Testis (tissue), 3 donors: ENCODE measurements around the gene MAPKAP1. TPM values are rescaled to one million over a fixed set of nuclear protein-coding genes. Genes with fewer than 3 reads are reported as not detected.

Source experiments
- DNase-seq: peaks from one replicate; pipeline ENCODE4 v3.0.0-alpha.2; 2019
- H3K27ac ChIP-seq, 2 donors: fragments of 200-600 bp; sonication (generic); one replicate each; pipeline ENCODE4 v1.5.1; 2019
- H3K27me3 ChIP-seq: fragments of 200-600 bp; sonication (generic); one replicate; pipeline ENCODE4 v1.5.1; 2019
- H3K36me3 ChIP-seq: fragments of 200-600 bp; sonication (generic); one replicate; pipeline ENCODE4 v1.5.1; 2017; ENCODE audit warnings: low read depth; ENCODE audit errors: missing control alignments
- H3K4me1 ChIP-seq: fragments of 200-600 bp; sonication (generic); one replicate; pipeline ENCODE4 v1.5.1; 2019
- H3K4me3 ChIP-seq, 2 donors: fragments of 200-600 bp; sonication (generic); one replicate each; pipeline ENCODE4 v1.5.1; 2017 to 2019
- H3K9me3 ChIP-seq: fragments of 200-600 bp; sonication (generic); one replicate; pipeline ENCODE4 v1.5.1; 2017
- POLR2A ChIP-seq: fragments of 450-650 bp; IDR thresholded peaks from one replicate; pipeline ENCODE4 v1.6.1; 2017; ENCODE audit warnings: antibody characterized with exemption, mild to moderate bottlenecking, moderate library complexity
- WGBS, 2 donors: methylation state at CpG; one replicate each; pipeline ENCODE4 v1.1.5; 2018; 5-methylcytosine and 5-hydroxymethylcytosine counted together
- intact Hi-C: fragments of 100-400 bp; cut with DNase I; formaldehyde crosslinking; loops from one replicate; pipeline ENCODE4 v1.15.1; 2023; ENCODE audit warnings: low total_unique reads
- polyA plus RNA-seq: library from polyadenylated mRNA; stranded (reverse); fragments of 350-450 nt; fragmentation: Illumina TruSeq; extraction: RNeasy Lipid Tissue Mini Kit (QIAGEN cat#74804); gene quantifications from one replicate; pipeline ENCODE4 v1.2.3, GENCODE V29; 2014; ENCODE audit warnings: low read depth, low replicate concordance; ENCODE audit not compliant: insufficient read depth
- total RNA-seq, 2 donors: library from RNA; depleted of rRNA; stranded (reverse); fragments of >200 nt; gene quantifications; one replicate each; pipeline ENCODE4 v1.2.3, GENCODE V29; 2016
- TF ChIP-seq, protein P1 (sequence below), 3 experiments: fragments of 450-650 bp in 2 of 3; fragments of 200-600 bp in 1 of 3; sonication (generic) in 1 of 3; IDR thresholded peaks; one replicate each; pipeline ENCODE4 v1.5.1; 2016 to 2019; ENCODE audit warnings: antibody characterized with exemption in 3 of 3, mild to moderate bottlenecking in 2 of 3, moderate library complexity in 1 of 3

Gene MAPKAP1
- total and polyA plus RNA-seq, 3 donors from 2014 or later = 112 to 135 (median 115) TPM

DNA sequence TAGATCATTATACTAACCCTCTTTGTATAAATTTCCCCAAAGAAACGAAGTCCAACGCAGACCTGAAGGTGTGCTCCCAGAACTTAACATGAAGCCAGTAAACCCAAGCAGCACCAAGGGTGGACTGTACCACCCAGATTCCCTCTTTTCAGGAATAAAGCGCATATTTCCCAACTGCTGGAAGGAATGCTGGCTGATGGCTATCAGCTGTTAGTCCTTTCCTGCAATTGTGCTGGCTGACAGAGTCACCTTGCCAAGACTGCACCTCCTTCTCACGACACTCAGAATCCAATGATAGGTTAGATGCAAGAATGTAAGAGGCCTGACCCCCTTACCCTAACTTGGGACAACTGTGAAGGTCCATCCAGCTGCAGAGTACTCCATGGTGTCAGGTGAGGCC lies 93.9 kb downstream of the MAPKAP1 start:
- no peak for TF ChIP-seq POLR2A
- TF ChIP-seq, protein P1, sequence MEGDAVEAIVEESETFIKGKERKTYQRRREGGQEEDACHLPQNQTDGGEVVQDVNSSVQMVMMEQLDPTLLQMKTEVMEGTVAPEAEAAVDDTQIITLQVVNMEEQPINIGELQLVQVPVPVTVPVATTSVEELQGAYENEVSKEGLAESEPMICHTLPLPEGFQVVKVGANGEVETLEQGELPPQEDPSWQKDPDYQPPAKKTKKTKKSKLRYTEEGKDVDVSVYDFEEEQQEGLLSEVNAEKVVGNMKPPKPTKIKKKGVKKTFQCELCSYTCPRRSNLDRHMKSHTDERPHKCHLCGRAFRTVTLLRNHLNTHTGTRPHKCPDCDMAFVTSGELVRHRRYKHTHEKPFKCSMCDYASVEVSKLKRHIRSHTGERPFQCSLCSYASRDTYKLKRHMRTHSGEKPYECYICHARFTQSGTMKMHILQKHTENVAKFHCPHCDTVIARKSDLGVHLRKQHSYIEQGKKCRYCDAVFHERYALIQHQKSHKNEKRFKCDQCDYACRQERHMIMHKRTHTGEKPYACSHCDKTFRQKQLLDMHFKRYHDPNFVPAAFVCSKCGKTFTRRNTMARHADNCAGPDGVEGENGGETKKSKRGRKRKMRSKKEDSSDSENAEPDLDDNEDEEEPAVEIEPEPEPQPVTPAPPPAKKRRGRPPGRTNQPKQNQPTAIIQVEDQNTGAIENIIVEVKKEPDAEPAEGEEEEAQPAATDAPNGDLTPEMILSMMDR (IDR thresholded peaks at IDR 0.05) = no peak
- H3K4me1 ChIP-seq = no peaks in the 10 kb centered on the region
- H3K36me3 ChIP-seq = no peaks in the 10 kb centered on the region
- DNase-seq = no peak
- no peak overlapping the region for H3K4me3 ChIP-seq
- no peaks in the 10 kb centered on the region for H3K9me3 ChIP-seq
- H3K27ac ChIP-seq = no peak overlapping the region
- WGBS, 2 donors = 86 to 93% methylated on average over 4 of the region's 4 CpGs
- H3K27me3 ChIP-seq = no peaks in the 10 kb centered on the region
- intact Hi-C loops = no loop called here

GRCh38 chr9:125612616-125613015 lies 94.4 kb downstream of the MAPKAP1 start:
- Histone ChIP-seq H3K36me3 (no peaks in the 10 kb centered on the region), H3K27ac (no peak overlapping the region), H3K4me1 (no peaks in the 10 kb centered on the region), H3K27me3 (no peaks in the 10 kb centered on the region), H3K4me3 (no peak overlapping the region), H3K9me3 (no peaks in the 10 kb centered on the region)
- DNase-seq = no peak
- intact Hi-C loops = no loop called here
- TF ChIP-seq, protein P1 (IDR thresholded peaks at IDR 0.05) = no peak
- TF ChIP-seq POLR2A = no peak

- Histone ChIP-seq H3K27me3 (no peaks in the 10 kb centered on the region), H3K27ac (no peak overlapping the region), H3K4me3 (no peak overlapping the region), H3K9me3 (no peaks in the 10 kb centered on the region), H3K36me3 (no peaks in the 10 kb centered on the region), H3K4me1 (no peaks in the 10 kb centered on the region)
- intact Hi-C loops = no loop called here
- DNase-seq = no peak
- TF ChIP-seq POLR2A = no peak
- TF ChIP-seq, protein P1 (IDR thresholded peaks at IDR 0.05) = no peak
- WGBS, 2 donors = 94 to 98% methylated on average over 2 of the region's 2 CpGs
Observed at GRCh38 chr9:125611121-125611765, 95.8 kb downstream of the MAPKAP1 start.

DNA sequence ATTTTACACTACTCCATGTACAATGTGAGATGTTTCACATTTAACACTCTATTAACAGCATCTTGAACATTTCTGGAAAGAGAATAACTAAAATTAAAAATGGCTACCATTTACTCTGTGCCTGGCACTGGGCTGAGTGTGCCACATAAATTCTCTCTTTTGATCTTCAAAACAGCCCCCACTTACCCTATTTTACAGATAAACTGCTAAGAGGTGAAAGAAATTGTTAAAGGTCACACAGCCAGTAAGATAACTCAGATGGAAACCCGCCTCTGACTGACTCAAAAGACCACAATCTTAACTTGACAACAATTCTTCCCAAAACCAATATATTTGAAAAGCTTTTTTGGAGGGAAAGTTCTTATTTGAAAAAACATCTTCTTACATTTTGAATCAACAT lies 97.3 kb downstream of the MAPKAP1 start:
- no peak for DNase-seq
- Histone ChIP-seq H3K27ac (no peak overlapping the region), H3K27me3 (no peaks in the 10 kb centered on the region), H3K4me1 (no peaks in the 10 kb centered on the region), H3K9me3 (no peaks in the 10 kb centered on the region), H3K4me3 (no peak overlapping the region), H3K36me3 (no peaks in the 10 kb centered on the region)
- TF ChIP-seq, protein P1 (IDR thresholded peaks at IDR 0.05) = no peak
- TF ChIP-seq POLR2A = no peak
- whole genome bisulfite sequencing, 2 donors = 93 to 97% methylated on average over 1 of the region's 1 CpG
- intact Hi-C loops = no loop called here
